ENCODE data around the gene SELENBP1. TPM values are rescaled to one million over a fixed set of nuclear protein-coding genes. Genes with fewer than 3 reads are reported as not detected.

The SELENBP1 gene
- total RNA-seq, 3 donors from 2014 or later, result 63.6 to 148 (median 123) TPM

DNA sequence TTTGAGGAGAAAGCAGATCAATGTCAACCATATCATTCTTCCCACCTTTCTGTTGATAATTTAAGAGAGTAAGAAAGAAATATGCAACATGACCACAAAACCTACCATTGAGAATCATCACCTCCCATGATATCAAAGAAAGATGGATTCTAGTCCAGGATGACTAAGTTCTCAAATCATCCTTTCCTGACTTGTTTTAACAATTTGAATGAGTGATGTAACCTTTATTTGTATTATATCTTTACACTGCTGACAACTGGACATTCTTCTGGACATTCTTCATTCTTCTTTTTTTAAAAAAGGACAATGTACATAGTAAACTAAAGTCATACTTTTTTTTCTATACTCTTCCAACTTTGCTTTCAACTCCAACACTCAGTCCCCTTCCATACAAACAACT lies 36.4 kb upstream of the SELENBP1 start:
- H3K9me3 ChIP-seq, result no peaks in the 10 kb centered on the region
- no peak overlapping the region for H3K4me3 ChIP-seq
- H3K36me3 ChIP-seq, result peaks cover 20% of the 10 kb centered on the region
- DNase-seq (ENCODE audit: low spot score in 2 of 2), result no peak
- intact Hi-C loops (cut with DNase I; ENCODE audit: low total_unique reads), result no loop called here
- no peak overlapping the region for H3K27ac ChIP-seq
- no peaks in the 10 kb centered on the region for H3K27me3 ChIP-seq
- TF ChIP-seq POLR2AphosphoS5 (IDR thresholded peaks at IDR 0.05) (no peak), POLR2A (IDR thresholded peaks at IDR 0.05) (no peak), CTCF (IDR thresholded peaks at IDR 0.05) (no peak)
- H3K4me1 ChIP-seq, result no peaks in the 10 kb centered on the region

- intact Hi-C loops (cut with DNase I; ENCODE audit: low total_unique reads), result no loop called here
- TF ChIP-seq CTCF (IDR thresholded peaks at IDR 0.05) (no peak), POLR2A (IDR thresholded peaks at IDR 0.05) (no peak), POLR2AphosphoS5 (IDR thresholded peaks at IDR 0.05) (no peak)
- Histone ChIP-seq H3K4me3 (no peak overlapping the region), H3K9me3 (no peaks in the 10 kb centered on the region), H3K27me3 (no peaks in the 10 kb centered on the region), H3K36me3 (peaks cover 20% of the 10 kb centered on the region), H3K4me1 (no peaks in the 10 kb centered on the region), H3K27ac (no peak overlapping the region)
- DNase-seq (ENCODE audit: low spot score in 2 of 2), result no peak
Measured at GRCh38 chr1:151407304-151407703, 34.8 kb upstream of the SELENBP1 start.

DNA sequence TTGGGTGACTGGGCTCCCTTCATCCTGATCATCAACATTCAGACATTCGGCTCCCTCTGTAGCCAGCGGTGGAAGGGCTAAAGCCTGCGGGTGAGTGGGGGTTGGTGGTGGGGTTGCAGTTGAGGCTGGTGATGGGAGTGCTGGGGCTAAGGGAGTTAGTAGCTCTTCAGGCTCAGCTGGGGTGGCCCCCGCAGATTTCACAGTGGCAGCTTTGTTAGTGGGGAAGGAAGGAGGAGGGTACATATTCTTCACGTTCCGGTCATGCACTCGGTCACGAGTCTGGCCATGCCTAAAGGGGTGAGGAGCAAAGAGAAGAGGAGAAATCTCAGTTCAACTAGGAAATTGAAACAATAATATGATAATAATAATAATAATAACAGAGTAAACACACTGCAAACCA lies 33.7 kb upstream of the SELENBP1 start:
- intact Hi-C loops (cut with DNase I; ENCODE audit: low total_unique reads), result no loop called here
- no peak for DNase-seq (ENCODE audit: low spot score in 2 of 2)
- peaks cover 20% of the 10 kb centered on the region for H3K36me3 ChIP-seq

GRCh38 chr1:151405187-151405951 lies 32.9 kb upstream of the SELENBP1 start:
- intact Hi-C loops (cut with DNase I; ENCODE audit: low total_unique reads), result no loop called here
- H3K36me3 ChIP-seq, result peaks cover 20% of the 10 kb centered on the region
- no peak overlapping the region for H3K27ac ChIP-seq
- TF ChIP-seq POLR2AphosphoS5 (IDR thresholded peaks at IDR 0.05) (no peak), POLR2A (IDR thresholded peaks at IDR 0.05) (no peak), CTCF (IDR thresholded peaks at IDR 0.05) (no peak)
- no peak overlapping the region for H3K4me3 ChIP-seq
- peaks cover 2 to 7% of the 10 kb centered on the region in 2 donors for H3K4me1 ChIP-seq
- H3K27me3 ChIP-seq, result no peaks in the 10 kb centered on the region
- DNase-seq (ENCODE audit: low spot score in 2 of 2), result no peak
- no peaks in the 10 kb centered on the region for H3K9me3 ChIP-seq

More for the DNA sequence above, 33.7 kb upstream of the SELENBP1 start:
- TF ChIP-seq POLR2AphosphoS5 (IDR thresholded peaks at IDR 0.05) (no peak), POLR2A (IDR thresholded peaks at IDR 0.05) (no peak), CTCF (IDR thresholded peaks at IDR 0.05) (no peak)
- H3K9me3 ChIP-seq, result no peaks in the 10 kb centered on the region
- H3K27me3 ChIP-seq, result no peaks in the 10 kb centered on the region
- no peak overlapping the region for H3K27ac ChIP-seq
- no peaks in the 10 kb centered on the region for H3K4me1 ChIP-seq
- H3K4me3 ChIP-seq, result no peak overlapping the region

GRCh38 chr1:151403612-151404011 lies 31.1 kb upstream of the SELENBP1 start:
- Histone ChIP-seq H3K4me3 (no peak overlapping the region), H3K27me3 (no peaks in the 10 kb centered on the region), H3K27ac (no peak overlapping the region), H3K36me3 (peaks cover 20% of the 10 kb centered on the region), H3K4me1 (peaks cover 5 to 9% of the 10 kb centered on the region in 2 donors), H3K9me3 (no peaks in the 10 kb centered on the region)
- TF ChIP-seq POLR2A (IDR thresholded peaks at IDR 0.05), result no peak
- TF ChIP-seq POLR2AphosphoS5 (IDR thresholded peaks at IDR 0.05), result no peak
- no peak for TF ChIP-seq CTCF (IDR thresholded peaks at IDR 0.05)
- DNase-seq (ENCODE audit: low spot score in 2 of 2), result no peak
- intact Hi-C loops (cut with DNase I; ENCODE audit: low total_unique reads), result no loop called here
